Prostate gland (tissue), 2 donors: ENCODE results near the gene SUMF1. TPM values are rescaled to one million over a fixed set of nuclear protein-coding genes. Genes with fewer than 3 reads are reported as not detected.

ENCODE experiments used
- DNase-seq: peaks from one replicate; pipeline ENCODE4 v3.0.0-alpha.2; 2019; ENCODE audit warnings: low spot score
- H3K27ac ChIP-seq, 2 donors: fragments of 200-600 bp; sonication (generic); 2 replicates each; pipeline ENCODE4 v1.5.1; 2017 to 2019
- H3K27me3 ChIP-seq: fragments of 200-600 bp; sonication (generic); replicated peaks from 2 replicates; pipeline ENCODE4 v1.5.1; 2019; ENCODE audit not compliant: insufficient read depth
- H3K36me3 ChIP-seq, 2 donors: fragments of 200-600 bp; sonication (generic); 1 replicate in 1 of 2; 2 replicates in 1 of 2; pipeline versions ENCODE4 v1.5.1 to v1.8.1; 2017 to 2019
- H3K4me1 ChIP-seq: fragments of 200-600 bp; sonication (generic); replicated peaks from 2 replicates; pipeline ENCODE4 v1.5.1; 2019
- H3K4me3 ChIP-seq, 2 donors: fragments of 200-600 bp; sonication (generic); 2 replicates each; pipeline ENCODE4 v1.5.1; 2017 to 2019
- H3K9me3 ChIP-seq: fragments of 200-600 bp; sonication (generic); 2 replicates; pipeline ENCODE4 v1.5.1; 2017
- CTCF ChIP-seq, 4 experiments: fragments of 200-600 bp in 2 of 4; fragments of 450-650 bp in 2 of 4; sonication (generic) in 2 of 4; IDR thresholded peaks; 1 replicate in 3 of 4; 2 replicates in 1 of 4; pipeline ENCODE4 v1.5.1; 2016 to 2019; ENCODE audit warnings: antibody characterized with exemption in 4 of 4, mild to moderate bottlenecking in 2 of 4, moderate library complexity in 2 of 4
- POLR2A ChIP-seq: fragments of 450-650 bp; IDR thresholded peaks from one replicate; pipeline ENCODE4 v1.6.1; 2016; ENCODE audit warnings: antibody characterized with exemption, mild to moderate bottlenecking
- POLR2AphosphoS5 ChIP-seq: sonication (generic); formaldehyde crosslinking; IDR thresholded peaks from one replicate; pipeline ENCODE4 v1.6.1; 2017; ENCODE audit warnings: antibody characterized with exemption
- WGBS: methylation state at CpG from one replicate; pipeline ENCODE4 v1.1.5; 2018; 5-methylcytosine and 5-hydroxymethylcytosine counted together
- intact Hi-C: fragments of 100-400 bp; cut with DNase I; formaldehyde crosslinking; loops from one replicate; pipeline ENCODE4 v1.14.2; 2022
- total RNA-seq, 2 donors: library from RNA; depleted of rRNA; stranded (reverse); fragments of >200 nt; gene quantifications; one replicate each; pipeline ENCODE4 v1.1.0, GENCODE V29; 2016

Gene SUMF1
- total RNA-seq, 2 donors from 2014 or later: 58.5 to 59.1 TPM

- WGBS: 88% methylated on average over 4 of the region's 4 CpGs
- DNase-seq: no peak
- Histone ChIP-seq H3K27me3 (no peaks in the 10 kb centered on the region), H3K9me3 (no peaks in the 10 kb centered on the region), H3K4me3 (no peak overlapping the region), H3K27ac (no peak overlapping the region), H3K36me3 (no peaks in the 10 kb centered on the region), H3K4me1 (no peaks in the 10 kb centered on the region)
- no peak for TF ChIP-seq POLR2AphosphoS5
- no peak for TF ChIP-seq POLR2A
- TF ChIP-seq CTCF (IDR thresholded peaks at IDR 0.05): no peak
- intact Hi-C loops: no loop called here
Observed at GRCh38 chr3:4425707-4426106, 41.4 kb downstream of the SUMF1 start.

DNA sequence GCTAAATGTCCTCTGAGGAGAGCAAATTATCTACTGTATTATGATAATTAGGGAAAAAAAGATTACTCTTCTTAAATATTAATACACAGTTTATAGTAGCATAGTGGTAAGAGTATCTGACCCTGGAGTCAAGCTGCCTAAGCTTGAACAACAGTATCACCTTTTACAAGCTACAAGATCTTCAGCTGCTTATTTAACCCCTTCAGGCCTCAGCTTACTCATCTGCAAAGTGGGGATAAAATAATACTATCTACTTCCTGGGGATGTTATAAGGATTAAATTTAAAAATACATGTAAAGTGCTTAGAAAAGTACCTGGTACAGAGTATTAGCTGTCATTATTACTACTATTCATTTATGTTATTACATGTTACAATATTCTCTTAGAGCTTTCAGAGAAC lies 42.0 kb downstream of the SUMF1 start:
- Histone ChIP-seq H3K27ac (no peak overlapping the region), H3K4me3 (no peak overlapping the region), H3K9me3 (no peaks in the 10 kb centered on the region), H3K36me3 (no peaks in the 10 kb centered on the region), H3K4me1 (no peaks in the 10 kb centered on the region), H3K27me3 (no peaks in the 10 kb centered on the region)
- DNase-seq: no peak
- TF ChIP-seq CTCF (IDR thresholded peaks at IDR 0.05) (no peak), POLR2A (no peak), POLR2AphosphoS5 (no peak)
- intact Hi-C loops: no loop called here

GRCh38 chr3:4421121-4421520 lies 45.9 kb downstream of the SUMF1 start:
- H3K4me3 ChIP-seq: no peak overlapping the region
- WGBS: 79% methylated on average over 2 of the region's 2 CpGs
- TF ChIP-seq POLR2AphosphoS5: no peak
- TF ChIP-seq POLR2A: no peak
- TF ChIP-seq CTCF (IDR thresholded peaks at IDR 0.05): no peak

GRCh38 chr3:4419920-4420319 lies 47.1 kb downstream of the SUMF1 start:
- intact Hi-C loops: no loop called here
- TF ChIP-seq POLR2A (no peak), POLR2AphosphoS5 (no peak), CTCF (IDR thresholded peaks at IDR 0.05) (no peak)

More at GRCh38 chr3:4421121-4421520, 45.9 kb downstream of the SUMF1 start:
- Histone ChIP-seq H3K27me3 (no peaks in the 10 kb centered on the region), H3K36me3 (no peaks in the 10 kb centered on the region), H3K4me1 (peaks cover 3% of the 10 kb centered on the region), H3K9me3 (no peaks in the 10 kb centered on the region), H3K27ac (no peak overlapping the region)
- intact Hi-C loops: no loop called here
- DNase-seq: no peak

DNA sequence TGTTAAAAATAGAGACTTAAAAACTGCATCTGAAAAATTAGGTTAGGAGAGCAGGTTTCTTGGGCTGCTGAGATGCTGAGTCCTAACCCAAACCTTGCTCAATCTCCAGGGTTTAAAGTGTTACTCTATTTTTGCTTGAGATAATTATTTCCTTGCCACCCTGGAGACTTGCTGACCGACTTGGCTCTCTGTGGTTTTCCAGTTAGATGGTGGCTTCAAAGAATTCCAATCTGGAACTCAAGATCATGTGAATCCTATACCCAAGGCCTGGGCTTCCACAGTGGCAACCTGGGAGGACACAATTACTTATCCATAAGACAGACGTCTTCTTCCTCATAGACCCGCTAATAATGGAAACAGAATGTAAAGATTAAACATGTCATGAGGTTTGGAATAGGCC lies 47.7 kb downstream of the SUMF1 start:
- Histone ChIP-seq H3K36me3 (no peaks in the 10 kb centered on the region), H3K4me1 (peaks cover 3% of the 10 kb centered on the region), H3K27ac (no peak overlapping the region), H3K4me3 (no peak overlapping the region), H3K9me3 (no peaks in the 10 kb centered on the region), H3K27me3 (no peaks in the 10 kb centered on the region)
- TF ChIP-seq POLR2A (no peak), CTCF (IDR thresholded peaks at IDR 0.05) (no peak), POLR2AphosphoS5 (no peak)
- DNase-seq: no peak
- WGBS: 94% methylated on average over 3 of the region's 3 CpGs
- intact Hi-C loops: no loop called here

More at GRCh38 chr3:4419920-4420319, 47.1 kb downstream of the SUMF1 start:
- H3K9me3 ChIP-seq: no peaks in the 10 kb centered on the region
- H3K27ac ChIP-seq: no peak overlapping the region
- no peaks in the 10 kb centered on the region for H3K27me3 ChIP-seq
- WGBS: 92% methylated on average over 1 of the region's 1 CpG
- H3K36me3 ChIP-seq: no peaks in the 10 kb centered on the region
- peaks cover 3% of the 10 kb centered on the region for H3K4me1 ChIP-seq
- DNase-seq: no peak
- no peak overlapping the region for H3K4me3 ChIP-seq
